ENCODE results near the gene LEFTY2. TPM values are rescaled to one million over a fixed set of nuclear protein-coding genes. Genes with fewer than 3 reads are reported as not detected.
"Not testable (repeated sequence)": the region's sequence is repeated elsewhere in the genome, so short reads cannot be mapped to it uniquely, and the experiment has no call there.

The LEFTY2 gene, protein sequence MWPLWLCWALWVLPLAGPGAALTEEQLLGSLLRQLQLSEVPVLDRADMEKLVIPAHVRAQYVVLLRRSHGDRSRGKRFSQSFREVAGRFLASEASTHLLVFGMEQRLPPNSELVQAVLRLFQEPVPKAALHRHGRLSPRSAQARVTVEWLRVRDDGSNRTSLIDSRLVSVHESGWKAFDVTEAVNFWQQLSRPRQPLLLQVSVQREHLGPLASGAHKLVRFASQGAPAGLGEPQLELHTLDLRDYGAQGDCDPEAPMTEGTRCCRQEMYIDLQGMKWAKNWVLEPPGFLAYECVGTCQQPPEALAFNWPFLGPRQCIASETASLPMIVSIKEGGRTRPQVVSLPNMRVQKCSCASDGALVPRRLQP
- total RNA-seq (2.7 TPM), polyA plus RNA-seq (ENCODE audit: insufficient read depth in 1 of 8, insufficient read length in 8 of 8, low replicate concordance in 1 of 8) (1 to 10 TPM; 2.1 to 6.6 (median 4.0) TPM)
- long read RNA-seq, donor 1: 0 reads
- long read RNA-seq, donor 2: 0 reads
- long read RNA-seq, donor 3, partial matches to known transcripts: 0 of 2 reads
- long read RNA-seq, donor 3, other reads (novel, unspliced or antisense): 0 of 2 reads
- long read RNA-seq, donor 4: 0 reads
- long read RNA-seq, donor 5, transcript LEFTY2-201 (4 exons, 2,287 nt): major isoform, 6 of 6 reads
- long read RNA-seq, donor 5, partial matches to known transcripts: 0 of 6 reads
- long read RNA-seq, donor 5, other reads (novel, unspliced or antisense): 0 of 6 reads
- long read RNA-seq, donor 6: 0 reads
- long read RNA-seq, donor 7, partial matches to known transcripts: 0 of 3 reads
- long read RNA-seq, donor 7, other reads (novel, unspliced or antisense): 0 of 3 reads
- long read RNA-seq, donor 8: 0 reads
- long read RNA-seq, donor 9, partial matches to known transcripts: 0 of 1 reads
- long read RNA-seq, donor 9, other reads (novel, unspliced or antisense): 0 of 1 reads
- long read RNA-seq, donor 10, transcript LEFTY2-201 (4 exons, 2,287 nt): major isoform, 5 of 5 reads
- long read RNA-seq, donor 10, partial matches to known transcripts: 0 of 5 reads
- long read RNA-seq, donor 10, other reads (novel, unspliced or antisense): 0 of 5 reads
- long read RNA-seq, donor 11, partial matches to known transcripts: 0 of 4 reads
- long read RNA-seq, donor 11, other reads (novel, unspliced or antisense): 0 of 4 reads

DNA sequence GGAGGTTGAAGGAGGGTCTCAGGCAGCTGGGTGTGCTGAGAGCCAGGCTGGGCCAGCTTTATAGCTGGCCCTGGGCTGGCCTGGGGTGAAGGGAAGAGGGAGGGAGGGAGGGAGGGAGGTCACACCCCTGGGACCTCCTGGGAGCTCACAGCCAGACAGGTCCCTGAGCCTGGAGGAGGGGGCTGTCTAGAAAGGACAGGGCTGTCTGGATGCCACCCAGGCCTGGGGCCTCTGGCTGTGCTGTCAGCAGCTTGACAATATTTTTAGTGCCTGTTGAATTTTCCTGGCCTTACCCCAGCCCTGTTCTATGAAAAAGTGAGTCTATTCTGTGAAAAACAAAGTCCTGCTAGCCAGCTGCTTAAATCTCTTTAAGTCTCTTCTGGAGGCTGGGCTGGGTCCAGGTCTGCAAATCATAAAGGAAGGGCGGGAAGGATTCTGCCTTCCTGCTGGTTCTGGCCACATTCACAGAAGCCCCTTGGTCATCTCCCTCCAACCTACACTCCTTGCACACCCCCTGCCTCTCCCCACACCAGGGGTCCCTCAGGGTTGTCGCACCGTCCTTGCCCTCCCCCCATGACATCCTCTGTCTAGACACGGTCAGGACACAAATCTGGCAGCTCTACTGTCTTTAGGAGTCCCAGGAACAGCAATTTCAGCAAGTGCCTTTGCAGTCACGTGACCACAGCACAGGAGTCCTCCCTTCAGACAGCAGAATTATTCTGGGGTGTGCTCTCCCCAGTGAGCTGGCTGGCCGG, at the start of gene LEFTY2:
Gene LEFTY2, minus strand, starts transcription at position 34 of the 755 bp plus-strand sequence. CDS start 80 bp downstream, outside the sequence.
- Histone ChIP-seq H3K27me3 (ENCODE audit: control insufficient read depth, insufficient read depth, low read length) (no peaks in the 10 kb centered on the region), H3K27ac (ENCODE audit: low read length) (peak within 1 kb of the TSS; percentile 78), H3K4me3 (ENCODE audit: low read length) (no peak within 1 kb of the TSS), H3K9me3 (replicated peaks; ENCODE audit: control insufficient read depth, low read depth, low read length) (no peaks in the 10 kb centered on the region), H3K4me1 (ENCODE audit: control insufficient read depth, insufficient read depth, low read length) (peaks cover 37% of the 10 kb centered on the region), H3K36me3 (ENCODE audit: control insufficient read depth, insufficient read depth, low read length) (no peaks in the 10 kb centered on the region)
- peak; percentile 97 for DNase-seq
- 10% methylated on average over 6 of the region's 6 CpGs for WGBS (ENCODE audit: insufficient coverage)

- no peaks in the 10 kb centered on the region for H3K27me3 ChIP-seq (ENCODE audit: control insufficient read depth, insufficient read depth, low read length)
- H3K4me1 ChIP-seq (ENCODE audit: control insufficient read depth, insufficient read depth, low read length): no peaks in the 10 kb centered on the region
- no peak overlapping the region for H3K4me3 ChIP-seq (ENCODE audit: low read length)
- WGBS (ENCODE audit: insufficient coverage): 93% methylated on average over 4 of the region's 7 CpGs
- peaks cover 42% of the 10 kb centered on the region for H3K36me3 ChIP-seq (ENCODE audit: control insufficient read depth, insufficient read depth, low read length)
- H3K9me3 ChIP-seq (replicated peaks; ENCODE audit: control insufficient read depth, low read depth, low read length): no peaks in the 10 kb centered on the region
- peak; percentile 60 for DNase-seq
- H3K27ac ChIP-seq (ENCODE audit: low read length): no peak overlapping the region
These were observed 46.7 kb upstream of the LEFTY2 start for GRCh38 chr1:225987491-225988316.

GRCh38 chr1:225981714-225982113, 40.7 kb upstream of the LEFTY2 start:
- H3K4me1 ChIP-seq (ENCODE audit: control insufficient read depth, insufficient read depth, low read length): peaks cover 6% of the 10 kb centered on the region
- WGBS (ENCODE audit: insufficient coverage): 100% methylated on average over 1 of the region's 3 CpGs
- no peak for DNase-seq
- no peak overlapping the region for H3K27ac ChIP-seq (ENCODE audit: low read length)
- peaks cover 40% of the 10 kb centered on the region for H3K36me3 ChIP-seq (ENCODE audit: control insufficient read depth, insufficient read depth, low read length)
- H3K4me3 ChIP-seq (ENCODE audit: low read length): no peak overlapping the region
- no peaks in the 10 kb centered on the region for H3K27me3 ChIP-seq (ENCODE audit: control insufficient read depth, insufficient read depth, low read length)
- peaks cover 8% of the 10 kb centered on the region for H3K9me3 ChIP-seq (replicated peaks; ENCODE audit: control insufficient read depth, low read depth, low read length)

DNA sequence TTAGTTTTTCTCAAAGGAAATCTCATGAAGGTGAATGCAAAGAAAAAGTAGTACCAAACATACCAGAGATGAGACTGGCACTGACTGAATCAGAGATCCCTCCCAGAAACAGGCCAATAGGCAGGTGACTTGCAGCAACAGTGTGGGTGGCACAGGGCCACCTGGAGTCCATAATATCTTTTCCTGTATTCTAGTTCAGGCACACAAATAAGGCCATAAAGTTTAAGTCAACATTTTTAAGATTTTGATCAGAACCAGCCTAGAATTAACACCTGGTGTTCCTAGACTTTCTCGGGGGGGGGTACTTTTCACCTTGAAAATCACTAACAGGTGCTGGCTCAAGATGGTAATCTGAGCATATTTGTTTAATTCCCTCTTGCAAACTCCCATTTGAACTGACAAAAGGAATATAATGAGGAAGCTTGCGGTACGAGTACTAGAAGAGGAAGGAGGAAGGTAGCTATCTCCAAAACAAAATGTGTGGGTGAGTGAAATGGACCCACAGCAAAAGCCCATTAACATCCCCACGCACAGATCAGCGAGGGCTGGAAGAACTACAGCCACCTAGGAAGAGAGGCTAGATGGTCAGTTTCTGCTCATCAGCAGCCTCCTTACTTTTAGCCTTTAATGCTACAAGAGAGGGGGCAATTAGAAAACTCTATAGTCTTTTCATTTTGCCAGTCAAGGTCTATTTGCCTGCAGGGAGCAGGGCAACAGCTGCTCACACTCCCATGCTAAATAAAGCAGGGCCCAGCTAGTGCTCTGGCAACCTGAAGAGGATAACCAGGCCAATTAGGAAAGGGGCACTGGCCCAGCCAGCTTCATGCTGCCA, 39.2 kb upstream of the LEFTY2 start:
- Histone ChIP-seq H3K27ac (ENCODE audit: low read length) (no peak overlapping the region), H3K9me3 (replicated peaks; ENCODE audit: control insufficient read depth, low read depth, low read length) (peaks cover 8% of the 10 kb centered on the region), H3K4me3 (ENCODE audit: low read length) (no peak overlapping the region), H3K27me3 (ENCODE audit: control insufficient read depth, insufficient read depth, low read length) (no peaks in the 10 kb centered on the region), H3K36me3 (ENCODE audit: control insufficient read depth, insufficient read depth, low read length) (peaks cover 38% of the 10 kb centered on the region), H3K4me1 (ENCODE audit: control insufficient read depth, insufficient read depth, low read length) (peaks cover 6% of the 10 kb centered on the region)
- no CpG with 5 or more reads among the region's 5 CpGs for WGBS (ENCODE audit: insufficient coverage)
- DNase-seq: no peak

- no peaks in the 10 kb centered on the region for H3K27me3 ChIP-seq (ENCODE audit: control insufficient read depth, insufficient read depth, low read length)
- H3K36me3 ChIP-seq (ENCODE audit: control insufficient read depth, insufficient read depth, low read length): peaks cover 36% of the 10 kb centered on the region
- no peak overlapping the region for H3K27ac ChIP-seq (ENCODE audit: low read length)
These were observed 38.4 kb upstream of the LEFTY2 start for GRCh38 chr1:225979421-225979820.

DNA sequence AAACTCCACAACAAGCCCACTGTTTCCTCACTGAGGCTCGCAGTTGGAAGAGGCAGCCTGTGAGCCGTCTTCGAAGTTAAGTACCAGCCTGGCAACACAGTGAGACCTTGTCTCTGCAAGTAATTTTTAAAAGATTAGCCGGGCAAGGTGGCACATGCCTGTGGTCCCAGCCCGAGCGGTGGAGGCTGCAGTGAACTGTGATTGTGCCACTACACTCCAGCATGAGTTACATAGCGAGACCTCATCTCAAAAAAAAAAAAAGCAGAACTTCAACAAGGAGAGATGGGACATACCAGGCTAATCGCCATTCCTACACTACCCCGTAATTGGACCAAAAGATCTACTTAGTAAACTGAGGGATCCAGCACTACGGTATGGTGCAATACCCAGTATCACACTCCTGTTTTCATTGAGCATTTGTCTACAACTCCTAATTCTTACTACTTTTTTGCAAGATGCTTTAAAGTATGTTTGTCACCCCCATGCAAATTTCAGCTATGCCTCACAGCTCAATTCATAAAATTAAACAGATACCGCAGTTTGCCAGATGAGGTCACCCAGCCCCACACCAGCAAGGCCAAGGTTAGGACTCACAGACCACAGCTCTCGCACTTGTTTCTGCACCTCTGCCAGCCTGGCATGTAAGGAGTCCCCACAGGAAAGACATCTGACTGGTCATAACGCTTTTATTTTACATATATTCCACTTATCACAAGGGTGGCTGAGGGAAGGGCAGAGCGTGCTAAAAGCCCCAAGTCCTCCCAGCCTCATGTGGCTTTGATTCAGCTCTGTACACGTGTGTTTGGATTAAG, 37.1 kb upstream of the LEFTY2 start:
- Histone ChIP-seq H3K27me3 (ENCODE audit: control insufficient read depth, insufficient read depth, low read length) (no peaks in the 10 kb centered on the region), H3K4me1 (ENCODE audit: control insufficient read depth, insufficient read depth, low read length) (peaks cover 6% of the 10 kb centered on the region), H3K36me3 (ENCODE audit: control insufficient read depth, insufficient read depth, low read length) (peaks cover 32% of the 10 kb centered on the region), H3K9me3 (replicated peaks; ENCODE audit: control insufficient read depth, low read depth, low read length) (peaks cover 8% of the 10 kb centered on the region), H3K4me3 (ENCODE audit: low read length) (no peak overlapping the region), H3K27ac (ENCODE audit: low read length) (no peak overlapping the region)
- DNase-seq: no peak
- 84% methylated on average over 11 of the region's 15 CpGs for WGBS (ENCODE audit: insufficient coverage)

More at GRCh38 chr1:225979421-225979820, 38.4 kb upstream of the LEFTY2 start:
- peaks cover 6% of the 10 kb centered on the region for H3K4me1 ChIP-seq (ENCODE audit: control insufficient read depth, insufficient read depth, low read length)
- no peak for DNase-seq
- peaks cover 8% of the 10 kb centered on the region for H3K9me3 ChIP-seq (replicated peaks; ENCODE audit: control insufficient read depth, low read depth, low read length)
- no peak overlapping the region for H3K4me3 ChIP-seq (ENCODE audit: low read length)
- WGBS (ENCODE audit: insufficient coverage): no CpG with 5 or more reads among the region's 1 CpG

- H3K4me3 ChIP-seq (ENCODE audit: low read length); H3K27ac ChIP-seq (ENCODE audit: low read length); H3K9me3 ChIP-seq (replicated peaks; ENCODE audit: control insufficient read depth, low read depth, low read length); H3K27me3 ChIP-seq (ENCODE audit: control insufficient read depth, insufficient read depth, low read length); H3K4me1 ChIP-seq (ENCODE audit: control insufficient read depth, insufficient read depth, low read length); DNase-seq: not testable (repeated sequence)
- WGBS (ENCODE audit: insufficient coverage): 83% methylated on average over 1 of the region's 12 CpGs
- H3K36me3 ChIP-seq (ENCODE audit: control insufficient read depth, insufficient read depth, low read length): peaks cover 18% of the 10 kb centered on the region
These were observed 34.1 kb upstream of the LEFTY2 start for GRCh38 chr1:225975146-225975545.

DNA sequence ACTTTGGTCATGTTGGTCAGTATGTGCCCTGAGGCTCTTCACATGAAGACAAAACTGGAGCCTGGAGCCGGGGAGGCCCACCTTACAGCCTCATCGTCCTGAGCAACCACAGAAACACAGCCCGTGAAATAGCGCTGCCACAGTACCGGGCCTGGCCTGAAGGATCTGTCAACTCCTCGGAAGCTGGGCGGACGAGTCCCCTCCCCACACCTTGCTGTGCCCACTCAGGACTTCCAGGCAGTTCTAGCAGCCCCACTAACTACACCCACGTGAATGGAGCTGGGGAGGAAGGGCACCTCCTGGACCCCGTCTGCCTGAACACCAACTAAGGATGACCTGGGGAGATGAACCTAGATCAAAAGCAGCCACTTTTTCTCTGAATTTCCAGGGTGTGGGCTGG, 33.4 kb upstream of the LEFTY2 start:
- WGBS (ENCODE audit: insufficient coverage): 83% methylated on average over 5 of the region's 10 CpGs
- H3K4me1 ChIP-seq (ENCODE audit: control insufficient read depth, insufficient read depth, low read length): no peaks in the 10 kb centered on the region
- no peaks in the 10 kb centered on the region for H3K27me3 ChIP-seq (ENCODE audit: control insufficient read depth, insufficient read depth, low read length)
- no peak overlapping the region for H3K4me3 ChIP-seq (ENCODE audit: low read length)
- no peaks in the 10 kb centered on the region for H3K9me3 ChIP-seq (replicated peaks; ENCODE audit: control insufficient read depth, low read depth, low read length)
- no peak overlapping the region for H3K27ac ChIP-seq (ENCODE audit: low read length)
- DNase-seq: no peak
- H3K36me3 ChIP-seq (ENCODE audit: control insufficient read depth, insufficient read depth, low read length): peaks cover 11% of the 10 kb centered on the region
